ENCODE results near the gene GOLT1A.

GOLT1A gene

GRCh38 chr1:204213668-204214662 lies at the start of gene GOLT1A:
Gene GOLT1A (minus strand): TSS chr1:204213988. CDS start chr1:204213906, 82 bp downstream.
- no peak for DNase-seq

- no peak for DNase-seq
These were observed 49.6 kb upstream of the GOLT1A start for GRCh38 chr1:204263254-204263910.

- no peak for DNase-seq
These were observed 48.9 kb upstream of the GOLT1A start for GRCh38 chr1:204262506-204263253.

- DNase-seq = no peak
These were observed 48.1 kb upstream of the GOLT1A start for GRCh38 chr1:204261746-204262505.

- no peak for DNase-seq
These were observed 47.5 kb upstream of the GOLT1A start for GRCh38 chr1:204261266-204261665.

GRCh38 chr1:204260601-204261197 lies 46.9 kb upstream of the GOLT1A start:
- no peak for DNase-seq

GRCh38 chr1:204259782-204260181 lies 46.0 kb upstream of the GOLT1A start:
- DNase-seq = no peak

GRCh38 chr1:204259196-204259595 lies 45.4 kb upstream of the GOLT1A start:
- no peak for DNase-seq

- peak; percentile 47 for DNase-seq
These were observed 44.7 kb upstream of the GOLT1A start for GRCh38 chr1:204258213-204259115.

GRCh38 chr1:204257446-204257845 lies 43.7 kb upstream of the GOLT1A start:
- DNase-seq = no peak

- no peak for DNase-seq
These were observed 42.7 kb upstream of the GOLT1A start for GRCh38 chr1:204256531-204256930.

GRCh38 chr1:204255966-204256365 lies 42.2 kb upstream of the GOLT1A start:
- no peak for DNase-seq

GRCh38 chr1:204255225-204255624 lies 41.4 kb upstream of the GOLT1A start:
- DNase-seq = peak; percentile 81

- no peak for DNase-seq
These were observed 40.4 kb upstream of the GOLT1A start for GRCh38 chr1:204254031-204254661.

GRCh38 chr1:204251926-204252689 lies 38.3 kb upstream of the GOLT1A start:
- DNase-seq = no peak

GRCh38 chr1:204251286-204251685 lies 37.5 kb upstream of the GOLT1A start:
- DNase-seq = no peak

GRCh38 chr1:204250428-204251030 lies 36.7 kb upstream of the GOLT1A start:
- DNase-seq = no peak

- no peak for DNase-seq
These were observed 36.1 kb upstream of the GOLT1A start for GRCh38 chr1:204249736-204250427.

- DNase-seq = no peak
These were observed 35.2 kb upstream of the GOLT1A start for GRCh38 chr1:204248954-204249353.
